ENCODE results near the gene FBXL16. TPM values are rescaled to one million over a fixed set of nuclear protein-coding genes. Genes with fewer than 3 reads are reported as not detected.

Gene FBXL16
- total RNA-seq, 4 donors from 2014 or later: 0.21 to 0.37 TPM; not detected in 2

DNA sequence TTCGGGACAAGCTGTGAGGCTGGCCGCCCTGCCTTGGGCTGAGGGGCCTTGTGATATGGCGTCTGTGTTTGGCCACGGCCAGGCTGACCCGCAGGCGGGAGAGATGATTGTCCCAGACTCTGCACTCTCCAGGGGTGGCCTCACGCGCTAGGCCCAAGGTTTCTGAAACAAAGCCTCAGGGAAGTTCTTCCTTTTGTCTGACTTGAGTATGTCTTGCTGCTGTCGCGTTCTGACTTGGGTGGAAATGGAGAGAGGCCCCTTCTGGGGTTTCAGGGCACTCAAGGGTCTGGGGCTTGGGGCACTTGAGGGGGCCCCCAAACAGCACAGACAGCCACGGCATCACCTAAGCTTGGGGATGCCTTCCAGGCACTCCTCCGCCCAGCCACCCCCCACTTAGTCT, 5.5 kb upstream of the FBXL16 start:
- no peak overlapping the region for H3K4me3 ChIP-seq
- peaks cover 2 to 12% of the 10 kb centered on the region in 2 donors for H3K4me1 ChIP-seq
- peaks cover 20 to 28% of the 10 kb centered on the region in 2 donors for H3K27me3 ChIP-seq
- TF ChIP-seq POLR2A (IDR thresholded peaks at IDR 0.05) (no peak), CTCF (IDR thresholded peaks at IDR 0.05) (no peak)
- H3K36me3 ChIP-seq: no peaks in the 10 kb centered on the region
- H3K27ac ChIP-seq: no peak overlapping the region
- H3K9me3 ChIP-seq: no peaks in the 10 kb centered on the region
- intact Hi-C loops (cut with DNase I; ENCODE audit: low total_unique reads): no loop called here
- no peak for DNase-seq

- Histone ChIP-seq H3K36me3 (no peaks in the 10 kb centered on the region), H3K27me3 (peaks cover 22 to 29% of the 10 kb centered on the region in 2 donors), H3K27ac (no peak overlapping the region), H3K4me1 (peaks cover 0 to 11% of the 10 kb centered on the region in 2 donors), H3K4me3 (no peak overlapping the region), H3K9me3 (no peaks in the 10 kb centered on the region)
- intact Hi-C loops (cut with DNase I; ENCODE audit: low total_unique reads): no loop called here
- no peak for DNase-seq
- TF ChIP-seq CTCF (IDR thresholded peaks at IDR 0.05) (no peak), POLR2A (IDR thresholded peaks at IDR 0.05) (no peak)
These were observed 5.0 kb upstream of the FBXL16 start for GRCh38 chr16:710500-711075.

GRCh38 chr16:709566-710499, 4.2 kb upstream of the FBXL16 start:
- intact Hi-C loops (cut with DNase I; ENCODE audit: low total_unique reads): no loop called here
- no peaks in the 10 kb centered on the region for H3K36me3 ChIP-seq
- peaks cover 0 to 10% of the 10 kb centered on the region in 2 donors for H3K4me1 ChIP-seq
- DNase-seq: no peak
- no peak overlapping the region for H3K27ac ChIP-seq
- H3K4me3 ChIP-seq: no peak overlapping the region
- no peaks in the 10 kb centered on the region for H3K9me3 ChIP-seq
- TF ChIP-seq CTCF (IDR thresholded peaks at IDR 0.05) (no peak), POLR2A (IDR thresholded peaks at IDR 0.05) (no peak)
- H3K27me3 ChIP-seq: peaks cover 26 to 31% of the 10 kb centered on the region in 2 donors

DNA sequence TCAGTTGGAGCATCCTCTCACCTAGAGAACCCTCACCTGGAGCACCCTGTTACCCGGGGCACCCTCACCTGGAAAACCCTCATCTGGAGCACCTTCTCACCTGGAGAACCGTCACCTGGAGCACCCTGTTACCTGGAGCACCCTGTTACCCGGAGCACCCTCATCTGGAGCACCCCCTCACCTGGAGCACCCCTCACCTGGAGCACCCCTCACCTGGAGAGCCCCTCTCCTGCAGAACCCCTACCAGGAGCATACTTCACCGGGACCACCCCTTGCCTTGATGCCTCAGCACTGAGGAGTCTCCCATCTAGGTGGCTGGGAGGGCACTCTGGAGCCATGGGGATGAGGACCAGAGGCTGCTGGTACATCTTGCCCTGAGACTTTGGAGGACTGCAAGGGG, 3.4 kb upstream of the FBXL16 start:
- Histone ChIP-seq H3K27me3 (peaks cover 31 to 38% of the 10 kb centered on the region in 2 donors), H3K27ac (no peak overlapping the region), H3K4me1 (peaks cover 0 to 10% of the 10 kb centered on the region in 2 donors), H3K9me3 (no peaks in the 10 kb centered on the region), H3K4me3 (no peak overlapping the region), H3K36me3 (no peaks in the 10 kb centered on the region)
- intact Hi-C loops (cut with DNase I; ENCODE audit: low total_unique reads): no loop called here
- DNase-seq: no peak
- TF ChIP-seq POLR2A (IDR thresholded peaks at IDR 0.05): no peak
- TF ChIP-seq CTCF (IDR thresholded peaks at IDR 0.05): no peak

- H3K27ac ChIP-seq: no peak overlapping the region
- no peak for TF ChIP-seq POLR2A (IDR thresholded peaks at IDR 0.05)
- no peaks in the 10 kb centered on the region for H3K9me3 ChIP-seq
- H3K4me3 ChIP-seq: no peak overlapping the region
- H3K27me3 ChIP-seq: peaks cover 34 to 38% of the 10 kb centered on the region in 2 donors
- DNase-seq: no peak
- peaks cover 0 to 10% of the 10 kb centered on the region in 2 donors for H3K4me1 ChIP-seq
- no peaks in the 10 kb centered on the region for H3K36me3 ChIP-seq
- intact Hi-C loops (cut with DNase I; ENCODE audit: low total_unique reads): no loop called here
These were observed 2.4 kb upstream of the FBXL16 start for GRCh38 chr16:708019-708418.
